ENCODE measurements around the gene SNED1.

DNA sequence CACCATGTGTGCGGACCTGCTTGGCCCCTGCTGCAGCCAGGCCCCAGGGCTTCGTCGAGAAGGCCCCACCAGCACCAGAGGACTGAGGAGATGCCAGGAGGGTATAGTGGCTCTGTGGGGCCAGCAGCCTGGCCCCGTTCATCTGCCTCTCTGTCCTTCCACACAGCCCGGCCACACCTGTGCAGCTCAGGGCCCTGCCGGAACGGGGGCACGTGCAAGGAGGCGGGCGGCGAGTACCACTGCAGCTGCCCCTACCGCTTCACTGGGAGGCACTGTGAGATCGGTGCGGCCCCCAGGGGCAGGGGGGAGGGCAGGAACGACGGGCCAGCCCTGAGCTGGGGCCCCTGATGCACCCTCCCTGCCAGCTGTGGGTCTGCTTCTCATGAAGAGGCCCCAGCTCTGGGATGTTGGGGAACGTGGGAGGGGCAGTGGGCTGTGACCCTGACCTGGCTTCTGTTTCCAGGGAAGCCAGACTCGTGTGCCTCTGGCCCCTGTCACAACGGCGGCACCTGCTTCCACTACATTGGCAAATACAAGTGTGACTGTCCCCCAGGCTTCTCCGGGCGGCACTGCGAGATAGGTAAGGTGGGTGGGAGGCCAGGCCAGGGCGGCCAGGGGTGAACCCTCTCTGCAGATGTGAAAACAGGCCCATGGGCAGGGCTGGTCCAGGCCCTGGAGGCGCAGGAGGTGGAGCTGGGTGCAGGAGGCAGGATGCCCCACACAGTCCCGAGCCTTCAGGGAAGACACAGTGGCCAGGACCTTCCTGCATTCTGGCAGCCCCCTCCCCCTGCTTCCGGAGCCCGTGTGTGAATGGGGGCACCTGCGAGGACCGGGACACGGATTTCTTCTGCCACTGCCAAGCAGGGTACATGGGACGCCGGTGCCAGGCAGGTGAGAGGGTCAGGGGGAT, 53.4 kb downstream of the SNED1 start:
- TF ChIP-seq, protein P1, sequence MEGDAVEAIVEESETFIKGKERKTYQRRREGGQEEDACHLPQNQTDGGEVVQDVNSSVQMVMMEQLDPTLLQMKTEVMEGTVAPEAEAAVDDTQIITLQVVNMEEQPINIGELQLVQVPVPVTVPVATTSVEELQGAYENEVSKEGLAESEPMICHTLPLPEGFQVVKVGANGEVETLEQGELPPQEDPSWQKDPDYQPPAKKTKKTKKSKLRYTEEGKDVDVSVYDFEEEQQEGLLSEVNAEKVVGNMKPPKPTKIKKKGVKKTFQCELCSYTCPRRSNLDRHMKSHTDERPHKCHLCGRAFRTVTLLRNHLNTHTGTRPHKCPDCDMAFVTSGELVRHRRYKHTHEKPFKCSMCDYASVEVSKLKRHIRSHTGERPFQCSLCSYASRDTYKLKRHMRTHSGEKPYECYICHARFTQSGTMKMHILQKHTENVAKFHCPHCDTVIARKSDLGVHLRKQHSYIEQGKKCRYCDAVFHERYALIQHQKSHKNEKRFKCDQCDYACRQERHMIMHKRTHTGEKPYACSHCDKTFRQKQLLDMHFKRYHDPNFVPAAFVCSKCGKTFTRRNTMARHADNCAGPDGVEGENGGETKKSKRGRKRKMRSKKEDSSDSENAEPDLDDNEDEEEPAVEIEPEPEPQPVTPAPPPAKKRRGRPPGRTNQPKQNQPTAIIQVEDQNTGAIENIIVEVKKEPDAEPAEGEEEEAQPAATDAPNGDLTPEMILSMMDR (optimal IDR thresholded peaks at IDR 0.05 in 1 of 3, IDR thresholded peaks at IDR 0.05 in 1 of 3, conservative IDR thresholded peaks at IDR 0.05 in 1 of 3; ENCODE audit: extremely low read depth in 1 of 3, insufficient read depth in 2 of 3, low read length in 3 of 3): no peak
- TF ChIP-seq EZH2 (IDR thresholded peaks at IDR 0.05; ENCODE audit: low read length): no peak
